HCT116 (cell line): Measurements from ENCODE around the gene EMD. TPM values are rescaled to one million over a fixed set of nuclear protein-coding genes. Genes with fewer than 3 reads are reported as not detected.

ENCODE experiments used
- ATAC-seq: fragments of 200-7000 bp; cut with Tn5 transposase; 2 replicates; pipeline ENCODE4 v1.9.1; 2020; ENCODE audit warnings: mild to moderate bottlenecking, moderate library complexity
- BruUV-seq: library from RNA; stranded (reverse); fragments of 400-500 nt; replicated peaks from 2 replicates; lab custom pipeline; 2021; lab: Mats Ljungman, UMichigan
- CTCF ChIA-PET: fragments of 300-600 bp; sonication (Branson Sonifier 250); formaldehyde crosslinking; loops from one replicate; lab custom pipeline; 2021; ENCODE audit warnings: antibody characterized with exemption; lab: Charles Lee
- POLR2A ChIA-PET: fragments of 300-600, 350-600 bp; sonication (Branson Sonifier 250); formaldehyde crosslinking; loops from one replicate; lab custom pipeline; 2021; ENCODE audit warnings: antibody characterized with exemption; lab: Charles Lee
- RAD21 ChIA-PET, 2 experiments: fragments of 300-600 bp; sonication (Branson Sonifier 250); formaldehyde crosslinking; loops; one replicate each; lab custom pipeline; 2023; ENCODE audit warnings: low total read pairs in 2 of 2; ENCODE audit not compliant: uncharacterized antibody in 2 of 2, unreplicated experiment in 2 of 2, low non-redundant PET in 1 of 2; lab: Charles Lee
- DNase-seq: peaks from one replicate; pipeline ENCODE4 v3.0.0-alpha.2; 2010; ENCODE audit warnings: low read depth, low spot score
- H2AFZ ChIP-seq: fragments of 200-600 bp; shearing (Covaris generic), sonication (generic); 2 replicates; pipeline ENCODE4 v1.6.1; 2017; ENCODE audit warnings: low read depth, mixed run types, mixed read lengths, antibody characterized with exemption, low read length; ENCODE audit not compliant: poor library complexity, severe bottlenecking
- H3K27ac ChIP-seq: 2 replicates; pipeline ENCODE4 v1.5.1; 2012; ENCODE audit warnings: low read depth, low read length
- H3K27me3 ChIP-seq: fragments of 200-600 bp; sonication (generic); 2 replicates; pipeline ENCODE4 v1.6.1; 2016; ENCODE audit warnings: mixed run types, low read length, mixed read lengths; ENCODE audit not compliant: insufficient read depth
- H3K36me3 ChIP-seq, 2 experiments: fragments of 200-500 bp in 1 of 2; fragments of 200-600 bp in 1 of 2; sonication (Bioruptor generic) in 1 of 2; sonication (generic) in 1 of 2; 2 replicates each; pipeline versions ENCODE4 v1.5.1 to v1.6.1; 2014 to 2016; ENCODE audit warnings: low read length in 2 of 2, inconsistent platforms in 1 of 2, mixed read lengths in 1 of 2, mixed run types in 1 of 2; ENCODE audit not compliant: insufficient read depth in 2 of 2, control insufficient read depth in 1 of 2
- H3K4me1 ChIP-seq, 2 experiments: fragments of 200-600 bp in 1 of 2; sonication (generic) in 1 of 2; 2 replicates each; pipeline versions ENCODE4 v1.5.1 to v1.6.1; 2012 to 2017; ENCODE audit warnings: low read length in 2 of 2, inconsistent platforms in 1 of 2, mild to moderate bottlenecking in 1 of 2, mixed read lengths in 1 of 2, mixed run types in 1 of 2, moderate library complexity in 1 of 2; ENCODE audit not compliant: insufficient read depth in 2 of 2, control insufficient read depth in 1 of 2
- H3K4me2 ChIP-seq: fragments of 200-600 bp; sonication (generic); 2 replicates; pipeline ENCODE4 v1.6.1; 2017; ENCODE audit warnings: mixed run types, low read length, mixed read lengths
- H3K4me3 ChIP-seq, 2 experiments: fragments of 200-600 bp in 1 of 2; sonication (generic) in 1 of 2; replicated peaks in 1 of 2; 2 replicates each; pipeline ENCODE4 v1.5.1; 2011 to 2016; ENCODE audit warnings: low read length in 2 of 2, control low read depth in 1 of 2, low read depth in 1 of 2, mild to moderate bottlenecking in 1 of 2, mixed read lengths in 1 of 2, mixed run types in 1 of 2
- H3K79me2 ChIP-seq: fragments of 200-600 bp; sonication (generic); 2 replicates; pipeline ENCODE4 v1.6.1; 2017; ENCODE audit warnings: mild to moderate bottlenecking, mixed run types, low read length, moderate library complexity, mixed read lengths; ENCODE audit not compliant: insufficient read depth
- H3K9ac ChIP-seq: fragments of 200-600 bp; sonication (generic); 2 replicates; pipeline ENCODE4 v1.6.1; 2016; ENCODE audit warnings: low read length, mixed read lengths
- H3K9me2 ChIP-seq: fragments of 200-600 bp; sonication (generic), shearing (Covaris generic); 2 replicates; pipeline ENCODE4 v1.6.1; 2017; ENCODE audit warnings: mixed run types, mild to moderate bottlenecking, moderate library complexity; ENCODE audit not compliant: insufficient read depth
- H3K9me3 ChIP-seq, 2 experiments: fragments of 200-500 bp in 1 of 2; fragments of 200-600 bp in 1 of 2; sonication (Bioruptor generic) in 1 of 2; sonication (generic) in 1 of 2; 2 replicates each; pipeline ENCODE4 v1.6.1; 2014 to 2017; ENCODE audit warnings: low read length in 2 of 2, mixed read lengths in 2 of 2, inconsistent platforms in 1 of 2, low read depth in 1 of 2, mild to moderate bottlenecking in 1 of 2, mixed run types in 1 of 2, moderate library complexity in 1 of 2; ENCODE audit not compliant: control insufficient read depth in 1 of 2, insufficient read depth in 1 of 2
- H4K20me1 ChIP-seq: fragments of 200-600 bp; sonication (generic), shearing (Covaris generic); 2 replicates; pipeline ENCODE4 v1.6.1; 2017; ENCODE audit warnings: mixed run types, mild to moderate bottlenecking, moderate library complexity; ENCODE audit not compliant: insufficient read depth
- CEBPB ChIP-seq: IDR thresholded peaks from 2 replicates; pipeline ENCODE4 v1.6.1; 2012; ENCODE audit warnings: low read depth
- CTCF ChIP-seq, 3 experiments: fragments of 200-600 bp in 1 of 3; sonication (generic) in 1 of 3; IDR thresholded peaks in 2 of 3; conservative IDR thresholded peaks in 1 of 3; 2 replicates each; pipeline ENCODE4 v1.5.1; 2012 to 2017; ENCODE audit warnings: low read depth in 2 of 3, low read length in 2 of 3, antibody characterized with exemption in 1 of 3, borderline replicate concordance in 1 of 3, control low read depth in 1 of 3, mild to moderate bottlenecking in 1 of 3, mixed read lengths in 1 of 3, mixed run types in 1 of 3, moderate library complexity in 1 of 3; ENCODE audit not compliant: insufficient read depth in 1 of 3
- EZH2phosphoT487 ChIP-seq: fragments of 200-600 bp; IDR thresholded peaks from 2 replicates; pipeline ENCODE4 v1.6.1; 2018; ENCODE audit warnings: antibody characterized with exemption, borderline replicate concordance
- FOSL1 ChIP-seq: IDR thresholded peaks from 2 replicates; pipeline ENCODE4 v1.6.1; 2012; ENCODE audit warnings: low read depth
- JUND ChIP-seq: IDR thresholded peaks from 2 replicates; pipeline ENCODE4 v1.6.1; 2012
- POLR2A ChIP-seq: IDR thresholded peaks from 2 replicates; pipeline ENCODE4 v1.7.0; 2011; ENCODE audit warnings: borderline replicate concordance; ENCODE audit not compliant: insufficient read depth, insufficient read length; ENCODE audit errors: extremely low read depth
- POLR2AphosphoS5 ChIP-seq: IDR thresholded peaks from 2 replicates; pipeline ENCODE4 v1.6.1; 2011; ENCODE audit warnings: mild to moderate bottlenecking, low read depth, low read length, moderate library complexity
- RAD21 ChIP-seq: IDR thresholded peaks from 2 replicates; pipeline ENCODE4 v1.6.1; 2012; ENCODE audit warnings: low read depth, mild to moderate bottlenecking
- REST ChIP-seq: IDR thresholded peaks from 2 replicates; pipeline ENCODE4 v1.6.1; 2012; ENCODE audit warnings: low read depth
- TCF7L2 ChIP-seq: IDR thresholded peaks from 2 replicates; pipeline ENCODE4 v1.7.0; 2011; ENCODE audit warnings: borderline replicate concordance, inconsistent platforms; ENCODE audit not compliant: insufficient read depth, insufficient read length; ENCODE audit errors: extremely low read depth
- ZFX ChIP-seq: fragments of 450-650 bp; IDR thresholded peaks from 2 replicates; pipeline ENCODE4 v1.6.1; 2017
- intact Hi-C: fragments of 100-400 bp; cut with micrococcal nuclease; formaldehyde crosslinking; loops from 2 replicates; pipeline ENCODE4 v1.10.0; 2022
- total RNA-seq: library from RNA; stranded (reverse); gene quantifications from one replicate; pipeline ENCODE4 v1.2.1, GENCODE V29; 2021; ENCODE audit not compliant: unreplicated experiment

Gene EMD
- total RNA-seq, 1 experiment from 2014 or later: 102 TPM

GRCh38 chrX:154374313-154375155, 4.6 kb upstream of the EMD start, which contains the start of gene FLNA:
Gene FLNA (minus strand): TSS chrX:154374634. CDS start chrX:154371245, 3,389 bp downstream.
- H3K27me3 ChIP-seq: no peaks in the 10 kb centered on the region
- no peak within 1 kb of the TSS for H2AFZ ChIP-seq
- TF ChIP-seq ZFX (peak; percentile 42; the same call in 1 of the 2 replicates), FOSL1 (no peak), POLR2A (no peak)
- ChIA-PET POLR2A (interaction anchor here (1.5 to 2.3 kb wide), 3 partner anchors 8 to 173 kb away, joined by 5 to 12 read pairs (median 6); partner anchors contain the start of genes IKBKG and RPL10), RAD21 (no interaction called here), CTCF (interaction anchor here (1.6 kb wide), 1 partner anchor 37 kb away, joined by 4 read pairs; no protein-coding TSS in a partner anchor)
- intact Hi-C loops: no loop called here
- no TSS peak for BruUV-seq
- H3K9me2 ChIP-seq: no peaks in the 10 kb centered on the region
- peak within 1 kb of the TSS; percentile 91 for H3K4me2 ChIP-seq
- ATAC-seq (no peak), DNase-seq (no peak)
- peak within 1 kb of the TSS; percentile 94 for H3K27ac ChIP-seq
- H4K20me1 ChIP-seq: no peaks in the 10 kb centered on the region
- no peaks in the 10 kb centered on the region for H3K36me3 ChIP-seq
- no peaks in the 10 kb centered on the region for H3K9me3 ChIP-seq
- H3K9ac ChIP-seq: peak within 1 kb of the TSS; percentile 74
- H3K4me3 ChIP-seq: peak within 1 kb of the TSS; percentile 56 to 63
- H3K4me1 ChIP-seq: peaks cover 15 to 54% of the 10 kb centered on the region in 2 experiments
- H3K79me2 ChIP-seq: peaks cover 18% of the 10 kb centered on the region

GRCh38 chrX:154375156-154375504, 4.0 kb upstream of the EMD start:
- Histone ChIP-seq H3K9me2 (no peaks in the 10 kb centered on the region), H3K9me3 (no peaks in the 10 kb centered on the region), H3K27ac (peak overlapping the region; percentile 76), H3K4me1 (peaks cover 15 to 55% of the 10 kb centered on the region in 2 experiments), H3K9ac (peak overlapping the region; percentile 74), H3K27me3 (no peaks in the 10 kb centered on the region), H3K4me3 (peak overlapping the region; percentile 45 to 63), H3K4me2 (peak overlapping the region; percentile 91), H2AFZ (no peak overlapping the region), H3K79me2 (peaks cover 18% of the 10 kb centered on the region), H3K36me3 (no peaks in the 10 kb centered on the region), H4K20me1 (no peaks in the 10 kb centered on the region)
- DNase-seq (no peak), ATAC-seq (no peak)
- CTCF ChIA-PET: no interaction called here
- BruUV-seq: no TSS peak
- intact Hi-C loops: no loop called here
- POLR2A ChIA-PET: interaction anchor here (2.3 kb wide), 1 partner anchor 7 kb away, joined by 6 read pairs; no protein-coding TSS in a partner anchor
- RAD21 ChIA-PET: no interaction called here
- TF ChIP-seq CTCF (IDR thresholded peaks at IDR 0.05 in 2 of 3, conservative IDR thresholded peaks at IDR 0.05 in 1 of 3; ENCODE audit: borderline replicate concordance in 1 of 3, insufficient read depth in 1 of 3, low read depth in 2 of 3, low read length in 2 of 3) (no peak), TCF7L2 (no peak), CEBPB (no peak), POLR2AphosphoS5 (no peak), JUND (no peak), RAD21 (no peak), ZFX (no peak), EZH2phosphoT487 (no peak), REST (no peak)
